Ishikawa (cell line): Measurements from ENCODE around the gene S100A14.

Experiments
- CEBPB ChIP-seq: IDR thresholded peaks from 2 replicates; pipeline ENCODE4 v1.6.1; 2012
- CREB1 ChIP-seq: IDR thresholded peaks from 2 replicates; pipeline ENCODE4 v1.6.1; 2012; ENCODE audit warnings: low read depth
- EGR1 ChIP-seq: IDR thresholded peaks from 2 replicates; pipeline ENCODE4 v1.6.1; 2012
- EP300 ChIP-seq: IDR thresholded peaks from 2 replicates; pipeline ENCODE4 v1.6.1; 2012; ENCODE audit warnings: borderline replicate concordance
- FOXM1 ChIP-seq: IDR thresholded peaks from 2 replicates; pipeline ENCODE4 v1.6.1; 2012; ENCODE audit warnings: low read depth, borderline replicate concordance
- RAD21 ChIP-seq: IDR thresholded peaks from 2 replicates; pipeline ENCODE4 v1.6.1; 2012; ENCODE audit warnings: low read depth
- TAF1 ChIP-seq: IDR thresholded peaks from 2 replicates; pipeline ENCODE4 v1.6.1; 2012; ENCODE audit warnings: low read depth, mild to moderate bottlenecking
- TCF12 ChIP-seq: IDR thresholded peaks from 2 replicates; pipeline ENCODE4 v1.6.1; 2012; ENCODE audit warnings: low read depth
- TEAD4 ChIP-seq: IDR thresholded peaks from 2 replicates; pipeline ENCODE4 v1.6.1; 2012
- ZBTB7A ChIP-seq: IDR thresholded peaks from 2 replicates; pipeline ENCODE4 v1.6.1; 2012; ENCODE audit warnings: low read depth
- TF ChIP-seq, protein P1 (sequence below): IDR thresholded peaks from 2 replicates; pipeline ENCODE4 v1.6.1; 2012
- TF ChIP-seq, protein P2 (sequence below): IDR thresholded peaks from 2 replicates; pipeline ENCODE4 v1.6.1; 2012

DNA sequence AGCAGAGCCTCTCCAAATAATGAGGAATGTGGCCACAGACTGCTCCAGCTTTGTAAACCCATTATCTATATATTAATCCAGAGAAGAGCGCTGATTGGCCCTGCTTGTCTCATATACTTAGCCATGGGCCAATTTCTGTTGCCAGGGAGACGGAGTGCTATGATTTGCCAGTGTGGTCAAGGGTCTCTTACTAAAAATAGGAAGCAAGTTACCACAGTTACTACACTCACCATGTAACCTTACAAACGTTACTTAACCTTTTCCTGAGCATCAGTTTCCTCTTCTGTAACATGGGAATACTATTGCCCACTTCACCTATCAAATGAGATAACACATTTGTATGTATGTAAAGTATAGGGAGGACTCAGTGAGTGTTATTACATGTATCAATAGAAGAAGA lies 42.8 kb downstream of the S100A14 start:
- TF ChIP-seq TAF1 (no peak), ZBTB7A (no peak), CREB1 (no peak), EGR1 (no peak), TEAD4 (no peak), TCF12 (no peak), FOXM1 (no peak), CEBPB (no peak), EP300 (no peak), RAD21 (no peak)
- TF ChIP-seq, protein P1, sequence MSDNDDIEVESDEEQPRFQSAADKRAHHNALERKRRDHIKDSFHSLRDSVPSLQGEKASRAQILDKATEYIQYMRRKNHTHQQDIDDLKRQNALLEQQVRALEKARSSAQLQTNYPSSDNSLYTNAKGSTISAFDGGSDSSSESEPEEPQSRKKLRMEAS = no peak
- TF ChIP-seq, protein P2, sequence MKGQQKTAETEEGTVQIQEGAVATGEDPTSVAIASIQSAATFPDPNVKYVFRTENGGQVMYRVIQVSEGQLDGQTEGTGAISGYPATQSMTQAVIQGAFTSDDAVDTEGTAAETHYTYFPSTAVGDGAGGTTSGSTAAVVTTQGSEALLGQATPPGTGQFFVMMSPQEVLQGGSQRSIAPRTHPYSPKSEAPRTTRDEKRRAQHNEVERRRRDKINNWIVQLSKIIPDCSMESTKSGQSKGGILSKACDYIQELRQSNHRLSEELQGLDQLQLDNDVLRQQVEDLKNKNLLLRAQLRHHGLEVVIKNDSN = no peak
